Hypothalamus (tissue), 51 donors: ENCODE results near the gene RAI14.

Source experiments
- DNase-seq, 51 donors: peaks; one replicate each; lab custom pipeline; 2025; lab: John Stamatoyannopoulos, UW

RAI14 gene

DNA sequence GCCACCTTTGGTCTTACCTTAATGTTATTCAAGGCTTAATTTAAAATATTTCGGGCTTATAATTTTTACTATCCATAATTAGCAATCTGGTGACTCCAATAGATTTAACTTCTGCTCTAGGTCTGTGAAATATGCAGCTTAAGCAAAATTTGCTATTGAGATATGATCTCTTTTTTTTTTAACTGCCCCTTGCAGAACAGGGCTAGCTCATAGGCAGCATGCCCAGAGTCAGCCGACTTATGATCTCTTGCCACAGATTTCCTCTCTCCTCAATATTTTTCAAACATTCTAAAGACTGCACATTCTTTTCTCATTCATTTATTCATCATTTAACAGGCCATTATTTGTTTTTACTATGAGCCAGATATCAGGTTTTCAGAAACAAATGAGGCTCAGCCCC, 187.4 kb downstream of the RAI14 start:
- no peak for DNase-seq

DNA sequence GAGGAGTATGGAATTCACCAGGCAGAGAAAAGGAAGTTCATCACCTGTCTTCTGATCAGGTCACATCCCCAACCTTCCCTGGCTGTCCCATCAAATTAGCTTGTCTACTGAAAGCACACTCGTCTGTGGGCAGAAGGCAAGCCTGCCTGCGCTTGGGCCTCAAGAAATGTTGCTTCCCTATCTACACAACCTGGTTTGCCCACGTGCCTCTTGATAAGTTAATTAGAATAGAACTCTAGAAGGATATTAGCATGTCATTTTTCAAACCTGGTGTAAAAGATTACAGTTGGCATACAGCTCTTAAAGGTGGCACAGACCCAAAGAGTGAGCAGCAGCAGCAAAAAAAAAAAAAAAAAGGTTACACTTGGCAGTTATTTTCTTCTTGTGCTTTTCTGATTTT, 188.0 kb downstream of the RAI14 start:
- no peak for DNase-seq

DNA sequence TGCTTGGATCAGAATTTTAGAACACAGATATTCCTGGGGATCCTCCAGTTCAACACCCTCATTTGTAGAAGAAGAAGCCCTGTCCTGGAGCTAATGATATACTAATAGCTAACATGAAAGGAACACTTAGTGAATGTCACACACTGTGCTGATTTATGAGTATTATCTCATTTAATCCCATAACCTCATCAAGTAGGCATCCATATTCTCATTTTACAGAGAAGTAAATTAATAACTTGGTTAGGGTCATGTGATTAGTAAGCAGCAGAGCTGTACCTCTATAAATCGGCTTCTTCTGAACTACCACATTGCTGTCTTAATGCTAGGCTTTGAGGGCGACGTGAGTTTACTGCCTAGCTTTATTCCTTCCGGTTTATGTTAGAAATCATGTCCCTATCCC, 188.9 kb downstream of the RAI14 start:
- DNase-seq = no peak

DNA sequence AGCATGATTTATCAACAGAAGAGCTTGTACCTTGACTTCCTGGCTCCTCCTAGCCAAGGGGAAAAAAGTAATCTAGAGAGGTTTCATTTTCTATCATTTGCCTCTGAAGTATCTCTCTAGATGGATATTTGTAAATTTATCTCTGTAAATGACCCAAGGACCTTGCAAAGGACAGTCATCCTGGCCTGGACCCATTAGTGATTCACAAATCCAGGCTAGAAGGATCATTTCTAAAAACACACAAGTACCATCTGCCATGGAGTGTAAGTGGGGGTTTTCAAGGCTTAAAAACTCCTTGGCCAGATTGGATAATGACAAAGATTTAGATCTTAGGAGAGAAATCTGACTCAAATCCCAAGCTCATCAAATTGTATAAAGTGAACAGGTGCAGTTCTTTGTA, 190.9 kb downstream of the RAI14 start:
- DNase-seq = no peak

DNA sequence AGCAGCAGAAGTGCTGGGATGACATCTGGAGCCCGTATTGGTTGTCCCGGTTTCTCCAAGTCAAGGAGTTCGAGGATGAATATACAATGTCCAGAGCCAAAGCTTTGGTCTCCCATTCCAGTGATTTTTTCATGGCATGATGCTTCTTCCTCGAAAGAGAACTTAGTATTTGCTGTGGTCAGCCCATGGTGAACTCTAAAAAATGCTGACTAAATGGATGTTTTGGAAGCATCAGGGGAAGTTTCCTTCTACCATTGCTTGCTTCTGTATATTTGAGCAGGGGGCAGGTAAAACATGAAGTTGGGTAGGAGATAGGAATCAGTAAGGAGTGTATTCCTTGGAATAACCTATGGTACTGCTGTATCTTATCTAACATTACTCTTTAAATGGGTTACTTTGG, 191.4 kb downstream of the RAI14 start:
- no peak for DNase-seq

DNA sequence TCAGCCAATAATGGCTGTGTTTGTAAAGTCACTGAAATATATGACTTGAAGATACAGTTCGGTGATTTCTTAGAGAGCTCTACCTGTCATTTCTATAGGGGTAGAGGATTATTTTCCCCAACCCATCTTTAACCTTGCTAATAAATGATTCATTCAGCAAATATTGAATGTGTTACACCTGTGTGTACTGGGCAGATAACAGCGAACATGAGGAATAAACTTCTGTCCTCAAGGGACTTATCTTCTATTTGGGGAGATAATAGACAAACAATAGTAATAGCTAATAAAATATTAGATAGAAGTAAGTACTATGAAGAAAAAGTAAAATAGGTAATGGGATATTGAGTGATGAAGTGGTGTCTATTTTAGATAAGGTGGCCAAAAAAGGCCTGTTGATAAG, 192.1 kb downstream of the RAI14 start:
- no peak for DNase-seq

DNA sequence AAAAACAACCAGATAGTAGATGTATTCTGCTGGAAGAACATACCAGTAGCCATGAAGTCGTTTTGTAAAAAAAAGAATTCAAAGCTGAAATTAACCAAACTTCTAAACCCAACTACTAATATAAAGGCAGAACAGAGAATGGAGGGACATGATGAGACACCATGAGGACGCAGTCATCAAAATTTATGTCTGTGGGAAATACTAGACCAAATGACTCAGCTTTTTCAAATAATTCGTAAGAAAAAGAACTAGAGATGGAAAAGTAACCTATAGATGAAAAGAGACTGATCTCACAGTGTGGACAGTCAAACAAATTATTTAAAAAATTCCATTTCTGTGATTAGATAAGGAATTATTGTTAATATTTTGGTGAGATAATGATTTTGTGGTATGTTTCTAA, 193.1 kb downstream of the RAI14 start:
- DNase-seq = no peak

DNA sequence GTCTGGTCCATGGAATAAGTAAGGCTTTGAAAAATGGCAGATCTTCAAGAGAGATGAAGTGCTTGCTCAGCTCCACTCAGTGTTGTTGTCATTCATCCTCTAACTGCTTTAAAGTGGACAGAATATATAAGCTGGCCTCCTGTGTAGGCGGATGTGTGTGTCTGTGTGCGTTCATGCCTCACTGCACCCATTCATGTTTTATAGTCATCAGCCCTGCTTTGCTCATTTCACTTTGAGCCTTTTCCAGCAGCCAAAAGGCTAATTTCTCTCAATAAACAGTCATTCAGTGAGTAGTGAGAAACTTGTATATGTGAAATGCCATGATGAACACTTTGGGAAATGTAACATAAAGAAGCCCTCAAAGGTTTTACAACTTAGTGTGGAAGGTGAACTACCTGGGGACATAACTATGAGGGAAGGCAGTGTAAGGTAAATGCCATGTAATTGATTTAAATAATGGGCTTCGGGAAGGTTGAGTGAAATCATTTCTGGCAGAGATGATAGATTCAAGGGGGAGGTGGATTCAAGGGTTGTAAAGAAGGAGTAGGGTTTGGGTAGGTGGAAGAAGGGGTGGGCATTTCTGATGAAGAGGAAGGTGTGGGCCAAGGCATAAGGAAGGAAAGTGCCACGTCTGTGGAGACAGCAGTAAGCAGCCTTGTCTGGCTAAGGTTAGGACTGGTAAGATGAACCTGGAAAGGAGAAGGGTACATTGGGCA, 198.5 kb downstream of the RAI14 start:
- no peak for DNase-seq

DNA sequence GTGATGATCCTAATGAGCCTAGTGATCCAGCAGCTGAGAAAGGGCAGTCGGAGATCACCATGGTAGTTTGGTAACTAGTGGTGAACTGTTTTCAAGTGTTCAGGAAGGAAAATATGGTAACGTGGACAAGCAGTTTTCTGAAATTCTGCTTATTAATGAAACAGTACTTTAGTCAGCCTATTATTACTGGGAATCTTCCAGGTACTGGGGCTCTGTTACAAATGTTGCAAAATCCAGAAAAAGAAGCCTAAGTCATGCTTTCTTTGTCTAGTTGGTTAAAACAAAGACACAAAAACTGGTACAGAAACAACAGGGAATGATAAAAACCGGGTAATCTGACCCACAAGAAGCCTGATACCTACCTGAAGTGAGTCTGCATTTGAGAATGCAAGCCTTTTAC, 201.0 kb downstream of the RAI14 start:
- DNase-seq = no peak

DNA sequence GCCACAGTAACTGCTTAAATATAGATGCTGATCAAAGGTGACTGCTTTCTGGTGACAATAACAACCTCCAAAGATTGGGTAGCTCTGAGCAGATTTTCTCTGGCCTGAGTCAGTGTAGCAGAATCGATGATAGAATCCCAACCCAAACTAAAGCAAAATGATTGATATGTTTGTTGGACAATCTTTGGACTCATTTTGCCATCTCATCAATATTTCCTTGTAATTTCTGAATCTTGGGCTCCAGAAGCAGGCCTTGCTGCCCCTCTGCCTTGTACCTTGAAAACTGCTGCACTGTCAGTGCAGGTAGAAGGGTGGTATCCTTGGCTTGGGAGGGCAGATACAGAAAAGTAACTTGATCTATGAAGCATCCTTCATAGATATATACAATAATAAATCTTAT, 201.8 kb downstream of the RAI14 start:
- DNase-seq = no peak

DNA sequence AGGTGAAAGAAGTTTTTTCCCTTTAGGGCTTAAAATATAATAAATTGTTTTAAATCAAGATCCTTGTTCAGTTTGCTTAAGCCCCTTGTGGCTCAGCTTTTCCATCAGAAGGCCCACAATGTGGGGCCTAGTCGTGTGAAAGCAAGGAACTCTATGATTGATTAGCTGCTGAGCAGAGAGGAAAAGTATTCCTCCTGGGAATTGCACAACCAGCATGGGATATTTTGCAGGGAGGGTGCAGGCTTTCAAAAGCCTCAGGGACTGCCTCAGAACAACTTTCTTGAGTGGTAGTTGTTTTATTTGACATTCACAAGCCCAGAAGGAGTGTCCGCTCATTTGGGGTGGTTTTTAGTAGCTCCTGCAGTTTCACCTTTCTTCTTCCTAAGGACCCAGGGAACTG, 202.7 kb downstream of the RAI14 start:
- DNase-seq = no peak

DNA sequence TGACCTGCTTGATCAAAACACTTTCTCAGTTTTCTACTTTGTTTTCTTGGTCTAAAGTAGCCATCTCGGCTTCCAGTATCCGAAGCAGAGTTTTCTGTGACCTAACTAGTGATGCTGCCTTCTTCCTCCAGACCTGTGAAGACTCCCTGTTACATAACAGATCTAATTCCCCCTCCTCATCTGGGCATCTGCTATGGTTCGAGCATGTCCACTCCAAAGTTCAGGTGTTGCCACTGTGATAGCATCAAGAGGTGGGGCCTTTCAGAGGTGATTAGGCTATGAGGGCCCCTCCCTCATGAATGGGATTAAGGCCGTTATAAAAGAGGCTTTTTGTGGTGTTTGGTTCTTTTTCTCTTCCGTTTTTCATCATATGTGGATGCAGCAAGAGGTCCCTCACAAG, 203.1 kb downstream of the RAI14 start:
- DNase-seq = no peak

DNA sequence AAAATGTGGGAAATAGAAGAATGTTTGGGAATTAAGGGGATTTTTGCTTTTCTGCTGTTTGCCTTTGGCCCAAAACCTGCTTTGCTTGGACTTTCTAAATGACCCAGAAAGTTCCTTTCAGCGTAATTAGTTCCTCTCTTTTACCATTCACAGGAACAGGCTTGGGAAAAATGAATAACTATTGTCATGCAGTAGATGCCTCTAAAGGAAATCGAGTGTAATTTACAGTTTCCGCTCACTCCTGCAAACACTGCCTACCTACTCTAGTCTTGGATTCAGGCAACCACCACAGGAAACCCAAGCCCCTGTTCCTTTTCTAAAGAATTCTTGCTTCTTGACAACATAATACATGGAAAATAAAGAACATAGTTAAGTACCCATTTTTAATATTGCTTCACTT, 207.8 kb downstream of the RAI14 start:
- no peak for DNase-seq

DNA sequence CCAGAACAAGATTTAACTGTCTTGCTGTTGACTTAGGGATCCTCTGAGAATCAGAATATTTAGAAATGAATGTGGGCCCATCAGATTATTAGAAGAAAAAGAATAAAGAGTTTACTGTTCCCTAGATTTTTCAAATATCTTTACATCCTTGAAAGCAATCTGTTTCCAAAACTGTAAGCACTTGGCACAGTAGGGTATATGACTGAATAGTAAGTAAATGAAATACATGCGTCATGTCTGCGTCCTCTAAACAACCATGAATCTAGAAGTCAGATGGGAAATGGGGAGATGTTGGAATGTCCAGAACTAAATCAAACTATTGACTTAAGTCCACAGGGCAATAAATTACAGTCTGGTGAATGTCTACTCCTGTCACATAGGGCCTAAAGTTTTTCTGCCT, 209.0 kb downstream of the RAI14 start:
- no peak for DNase-seq

DNA sequence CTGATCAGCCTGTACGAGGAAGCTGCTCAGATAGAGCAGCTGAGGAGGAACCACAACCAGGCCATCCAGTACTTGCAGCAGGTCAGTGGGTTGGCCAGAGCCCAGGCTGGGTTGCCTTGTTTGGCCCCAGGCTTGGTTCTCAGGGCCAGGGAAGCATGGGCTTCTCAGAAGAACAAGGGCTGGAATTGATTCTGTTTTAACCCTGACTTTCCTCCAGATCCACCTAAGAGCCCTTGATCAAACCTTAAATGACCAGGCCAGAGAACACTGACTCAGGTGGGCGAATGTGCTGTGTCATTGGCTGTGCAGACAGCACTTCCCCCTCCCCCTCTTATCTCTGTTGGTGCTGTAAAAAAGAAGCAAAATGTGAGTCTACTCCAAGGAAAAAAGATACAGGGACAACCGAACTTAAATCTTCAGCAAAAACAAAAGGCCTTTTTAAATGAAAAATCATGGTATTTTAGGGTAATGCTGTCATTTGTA, 210.9 kb downstream of the RAI14 start:
- DNase-seq = peak in 12 of 51 donors; percentile 1 to 26 (median 8)

DNA sequence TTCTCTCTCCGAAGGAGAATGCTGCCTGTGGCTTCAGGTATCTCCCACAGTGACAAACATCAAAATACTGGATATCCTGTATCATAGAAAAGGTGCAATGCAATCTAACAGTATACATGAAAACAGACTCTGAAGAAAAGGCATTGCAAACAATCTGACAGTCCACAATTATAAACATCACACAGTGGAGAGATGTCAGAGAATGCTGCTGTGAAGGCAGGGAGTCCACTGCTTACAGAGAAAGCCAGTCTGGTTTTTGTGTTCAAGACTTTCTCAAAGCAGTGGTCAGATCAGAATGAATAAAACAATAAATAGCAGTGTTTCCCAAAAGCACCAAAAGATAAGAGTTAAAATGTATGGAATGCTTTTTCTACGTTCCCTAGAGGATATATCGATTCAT, 211.5 kb downstream of the RAI14 start:
- DNase-seq = peak in 1 of 51 donors; percentile 25

DNA sequence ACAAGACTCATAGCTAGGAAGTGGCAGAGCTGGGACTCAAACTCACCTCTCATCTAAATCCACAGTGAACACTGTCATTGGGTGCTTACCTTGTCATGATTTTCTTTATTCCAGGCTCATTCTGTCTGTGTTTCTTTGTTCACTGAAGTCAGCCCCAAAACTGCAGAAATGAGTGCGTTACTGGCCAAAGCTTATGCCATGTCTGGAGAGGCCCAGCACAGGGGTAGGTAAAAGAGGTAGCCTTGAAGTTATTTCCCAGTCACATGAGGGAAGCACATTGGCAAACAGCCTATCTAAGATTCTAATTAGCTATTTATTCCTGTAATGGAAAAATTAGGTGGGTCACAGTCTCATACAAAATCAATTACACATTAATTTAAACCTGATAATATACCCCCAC, 212.7 kb downstream of the RAI14 start:
- DNase-seq = peak in 2 of 51 donors; percentile 3 to 31

DNA sequence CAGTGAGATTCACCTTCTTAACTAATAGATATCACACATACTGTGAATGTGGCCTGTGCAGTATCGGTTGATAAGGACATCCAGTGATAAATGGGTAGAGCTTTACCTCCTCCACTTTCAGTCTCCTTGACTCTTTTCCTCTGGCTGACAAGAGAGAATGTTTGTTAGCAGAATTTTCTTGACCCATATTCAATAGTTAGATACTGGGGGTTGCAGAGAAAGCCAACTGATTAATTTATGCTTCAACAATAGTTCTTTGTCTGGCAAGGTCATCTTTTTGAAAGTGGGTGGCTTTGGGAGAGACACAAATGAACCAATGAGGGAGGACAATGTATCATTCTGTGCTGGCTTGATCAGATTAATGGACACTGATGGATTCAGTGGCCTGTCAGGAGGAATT, 213.1 kb downstream of the RAI14 start:
- peak in 3 of 51 donors; percentile 5 to 74 (median 18) for DNase-seq

DNA sequence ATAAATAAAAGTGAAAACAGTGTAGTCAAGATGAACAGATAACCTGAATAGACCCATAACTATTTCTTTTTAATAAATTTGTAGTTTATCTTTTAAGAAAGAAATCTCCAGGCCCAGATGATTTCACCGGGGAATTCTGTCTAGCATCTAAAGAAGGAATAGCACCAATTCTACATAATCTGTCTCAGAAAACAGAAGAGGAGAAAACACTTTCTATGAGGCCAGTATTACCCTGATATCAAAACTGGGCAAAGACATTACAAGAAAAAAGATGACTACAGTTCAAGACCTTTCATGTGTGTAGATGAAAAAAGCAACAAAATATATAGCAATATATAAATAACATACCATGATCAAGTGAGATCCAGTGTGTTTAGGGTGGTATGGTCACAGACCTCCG, 214.3 kb downstream of the RAI14 start:
- no peak for DNase-seq

DNA sequence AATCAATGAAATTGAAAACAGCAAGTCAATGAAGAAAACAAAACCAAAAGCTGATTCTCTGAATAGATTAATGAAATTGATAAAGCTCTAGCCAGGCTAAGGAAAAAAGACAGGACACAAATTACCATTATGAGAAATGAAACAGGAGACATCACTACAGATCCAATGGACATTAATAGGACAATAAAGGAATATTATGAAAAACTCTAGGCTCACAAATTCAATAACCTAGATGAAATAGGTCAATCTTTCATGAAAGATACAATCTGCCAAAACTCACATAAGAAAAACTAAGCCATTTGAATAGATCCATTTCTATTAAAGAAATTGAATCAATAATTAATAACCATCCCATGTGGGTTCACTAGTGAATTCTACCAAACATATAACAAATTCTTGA, 220.1 kb downstream of the RAI14 start:
- no peak for DNase-seq

DNA sequence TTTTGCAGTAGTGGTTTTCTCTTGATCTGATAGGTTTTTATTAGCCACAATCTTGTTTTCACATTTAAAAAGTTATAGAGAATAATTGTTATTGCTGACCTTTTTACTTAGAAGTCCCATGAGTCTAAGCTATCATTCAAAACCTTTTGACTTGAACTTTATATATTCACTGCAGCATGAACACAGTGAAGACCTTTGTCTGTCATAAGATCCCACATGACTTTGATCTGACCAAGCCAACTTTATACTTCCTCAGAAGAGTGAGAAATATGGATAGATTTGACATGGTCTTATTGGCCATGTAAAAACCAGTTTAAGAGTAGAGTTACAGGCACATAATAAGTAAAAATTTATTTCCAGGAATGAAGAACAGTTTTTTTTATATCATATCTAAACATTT, 225.1 kb downstream of the RAI14 start:
- DNase-seq = no peak
